Motor neuron (in vitro differentiated cells): ENCODE data around the gene UPF3B. TPM values are rescaled to one million over a fixed set of nuclear protein-coding genes. Genes with fewer than 3 reads are reported as not detected.
"Not testable (repeated sequence)": the region's sequence is repeated elsewhere in the genome, so short reads cannot be mapped to it uniquely, and the experiment has no call there.

ENCODE experiments used
- ATAC-seq, 8 experiments: fragments of 200-7000 bp; cut with Tn5 transposase; replicated peaks in 6 of 8; 2 replicates each; pipeline ENCODE4 v1.8.0; 2021; ENCODE audit warnings: mild to moderate bottlenecking in 8 of 8, moderate library complexity in 8 of 8
- H3K27ac ChIP-seq, 2 donors: fragments of 250-450 bp; sonication (Bioruptor Pico); 2 replicates each; pipeline ENCODE4 v1.9.0; 2021; ENCODE audit warnings: antibody characterized with exemption in 2 of 2, mild to moderate bottlenecking in 2 of 2, moderate library complexity in 1 of 2
- H3K4me1 ChIP-seq, 2 donors: fragments of 250-450 bp; sonication (Bioruptor Pico); replicated peaks in 1 of 2; 2 replicates each; pipeline ENCODE4 v1.6.1; 2021; ENCODE audit warnings: antibody characterized with exemption in 2 of 2, mild to moderate bottlenecking in 2 of 2, moderate library complexity in 1 of 2
- H3K4me3 ChIP-seq, 5 donors: fragments of 250-450 bp; sonication (Bioruptor Pico); 2 replicates each; pipeline ENCODE4 v1.9.0; 2021; ENCODE audit warnings: antibody characterized with exemption in 5 of 5, mild to moderate bottlenecking in 5 of 5, moderate library complexity in 4 of 5
- WGBS, 10 experiments: fragments of 450-650 bp; shearing (Covaris generic); methylation state at CpG; one replicate each; pipeline ENCODE4 v1.0.0; 2022; 5-methylcytosine and 5-hydroxymethylcytosine counted together
- in situ Hi-C, 9 experiments: fragments of 400-800 bp; cut with MboI; loops; one replicate each; pipeline ENCODE4 v1.15.0; 2021; ENCODE audit warnings: low sequenced_read_pairs in 9 of 9, low pct_unique_long_range_greater_than_20kb in 2 of 9; ENCODE audit not compliant: unreplicated experiment in 9 of 9
- total RNA-seq, 8 experiments: library from RNA; unstranded; fragments of 300-600 nt; gene quantifications; 2 replicates each; pipeline versions ENCODE4 v1.2.3 to v1.2.4, GENCODE V29; 2022

The UPF3B gene
- total RNA-seq, 8 experiments from 2014 or later = 11.9 to 28.7 (median 16.3) TPM

DNA sequence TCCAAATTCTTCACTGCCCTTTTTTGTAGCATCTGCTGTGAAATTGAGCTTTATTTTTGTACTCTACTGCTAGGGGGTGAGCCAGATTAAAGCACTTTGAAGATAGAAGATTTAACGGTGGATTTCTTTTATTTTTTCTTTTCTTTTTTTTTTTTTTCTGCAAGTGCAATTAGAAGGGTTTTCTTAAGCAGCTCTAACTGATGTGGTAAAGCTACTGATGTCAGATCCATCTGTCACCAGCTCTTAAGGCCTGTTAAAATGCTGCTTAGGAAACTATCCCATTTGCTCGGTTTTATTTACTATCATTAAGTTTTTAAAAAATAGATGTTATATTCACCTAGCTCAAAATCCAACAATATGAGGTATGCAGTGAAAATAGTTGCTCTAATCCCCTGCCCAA, 26.0 kb upstream of the UPF3B start:
- no peak overlapping the region for H3K4me3 ChIP-seq
- H3K27ac ChIP-seq = no peak overlapping the region
- WGBS, 10 experiments = 20 to 100% (median 69%) methylated on average over 1 to 2 of the region's 2 CpGs; no CpG with 5 or more reads in 4 of the 10 experiments
- in situ Hi-C loops = no loop called here
- no peaks in the 10 kb centered on the region for H3K4me1 ChIP-seq
- ATAC-seq = no peak

DNA sequence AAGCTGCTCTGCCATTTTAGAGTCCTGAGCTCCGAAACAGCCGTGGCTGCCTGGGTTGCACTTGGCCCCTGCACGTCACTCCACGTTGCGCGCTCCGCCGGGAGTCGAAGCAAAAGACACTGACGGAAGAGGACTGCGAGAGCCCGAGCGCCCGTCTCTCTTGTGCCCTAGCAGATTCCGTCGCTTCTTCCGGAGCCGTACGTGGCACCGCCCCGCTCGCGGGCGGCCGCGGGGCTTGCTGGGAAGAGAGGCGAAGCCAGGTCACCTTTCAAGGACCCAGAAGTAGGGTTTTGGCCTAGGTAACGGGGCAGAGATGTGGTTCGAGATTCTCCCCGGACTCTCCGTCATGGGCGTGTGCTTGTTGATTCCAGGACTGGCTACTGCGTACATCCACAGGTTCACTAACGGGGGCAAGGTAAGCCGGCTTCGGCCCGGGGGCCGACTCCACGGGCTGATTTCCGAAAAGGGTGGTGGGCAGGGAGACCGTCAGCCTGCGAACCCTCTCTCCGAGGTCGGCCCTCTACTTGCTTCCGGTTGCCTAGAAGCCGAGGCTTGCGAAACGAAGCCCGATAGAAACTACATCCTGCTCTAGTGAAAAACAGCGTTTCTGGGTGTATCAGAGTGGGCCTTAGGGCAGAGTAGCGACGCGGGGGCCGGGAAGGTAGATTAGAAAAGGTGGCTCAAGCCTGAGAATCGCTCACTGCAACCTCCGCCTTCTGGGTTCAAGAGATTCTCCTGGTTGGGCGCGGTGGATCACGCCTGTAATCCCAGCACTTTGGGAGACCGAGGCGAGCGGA, 19.0 kb upstream of the UPF3B start, which contains the start of the genes NDUFA1 and RNF113A:
TSS of gene NDUFA1 (plus strand) at position 234 of the 797 bp plus-strand sequence. CDS start at position 314, 80 bp downstream.
TSS of gene RNF113A (minus strand) at position 135 of the 797 bp plus-strand sequence. CDS start at position 15, 120 bp downstream.
- Histone ChIP-seq H3K4me3 (peak within 1 kb of the TSS; percentile 44 to 98 (median 63)), H3K4me1 (peaks cover 0 to 9% of the 10 kb centered on the region in 2 donors), H3K27ac (peak within 1 kb of the TSS; percentile 89 to 99)
- in situ Hi-C loops = no loop called here
- WGBS, 10 experiments = 0 to 59% (median 0%) methylated on average over 3 to 22 of the region's 62 CpGs; no CpG with 5 or more reads in 6 of the 10 experiments
- ATAC-seq = peak; percentile 90 to 95 (median 94)

DNA sequence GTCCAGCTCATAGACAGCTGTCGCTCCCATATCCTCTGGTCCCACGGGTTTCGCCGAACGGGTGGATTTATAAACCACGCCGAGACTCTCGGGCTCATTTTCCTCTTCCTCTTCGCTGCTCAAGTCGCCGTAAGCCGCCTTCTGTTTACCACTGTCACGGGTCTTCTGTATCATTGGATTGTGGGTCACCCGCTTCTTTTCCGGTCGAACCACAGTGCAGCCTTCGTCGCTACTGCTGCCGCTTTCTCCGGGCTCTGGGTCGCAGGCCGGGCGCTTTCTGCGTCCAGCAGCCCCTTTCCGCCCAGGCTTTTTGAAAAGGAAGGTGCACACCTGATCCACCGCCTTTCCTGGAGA, 18.5 kb upstream of the UPF3B start:
- Histone ChIP-seq H3K4me3 (peak overlapping the region; percentile 44 to 98 (median 63)), H3K4me1 (peaks cover 0 to 9% of the 10 kb centered on the region in 2 donors), H3K27ac (peak overlapping the region; percentile 89 to 99)
- 0 to 38% (median 0%) methylated on average over 1 to 24 of the region's 26 CpGs; no CpG with 5 or more reads in 5 of the 10 experiments for WGBS, 10 experiments
- in situ Hi-C loops = no loop called here
- peak; percentile 27 to 58 (median 50) for ATAC-seq

DNA sequence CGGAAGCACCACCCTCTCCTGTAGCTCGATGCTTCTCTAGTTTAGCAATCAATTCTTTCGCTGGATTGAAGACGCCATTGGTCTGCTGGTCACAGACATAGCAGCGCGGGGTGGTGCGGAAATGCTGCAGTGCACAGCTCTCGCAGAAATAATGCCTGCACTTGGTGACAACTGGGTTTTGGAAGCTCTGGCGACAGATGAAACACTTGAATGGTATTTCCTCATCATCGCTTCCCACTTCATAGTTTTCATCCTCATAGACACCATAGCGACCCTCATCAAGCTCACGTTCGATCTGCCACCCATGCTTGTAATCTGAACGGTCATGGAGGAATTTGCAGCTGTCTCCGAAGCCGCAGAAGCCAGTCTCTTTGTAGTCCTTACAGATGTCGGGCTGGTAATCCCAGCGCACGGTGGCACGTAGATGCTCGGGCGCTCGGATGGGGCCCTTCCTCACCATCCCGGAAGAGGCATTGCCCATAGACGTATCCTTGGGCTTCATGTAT, 17.9 kb upstream of the UPF3B start:
- 0 to 38% (median 0%) methylated on average over 1 to 3 of the region's 25 CpGs; no CpG with 5 or more reads in 7 of the 10 experiments for WGBS, 10 experiments
- Histone ChIP-seq H3K4me1 (peaks cover 0 to 9% of the 10 kb centered on the region in 2 donors), H3K4me3 (peak overlapping the region; percentile 44 to 98 (median 63)), H3K27ac (peak overlapping the region; percentile 89 to 99)
- ATAC-seq = peak; percentile 7 to 37 (median 21)
- in situ Hi-C loops = no loop called here

DNA sequence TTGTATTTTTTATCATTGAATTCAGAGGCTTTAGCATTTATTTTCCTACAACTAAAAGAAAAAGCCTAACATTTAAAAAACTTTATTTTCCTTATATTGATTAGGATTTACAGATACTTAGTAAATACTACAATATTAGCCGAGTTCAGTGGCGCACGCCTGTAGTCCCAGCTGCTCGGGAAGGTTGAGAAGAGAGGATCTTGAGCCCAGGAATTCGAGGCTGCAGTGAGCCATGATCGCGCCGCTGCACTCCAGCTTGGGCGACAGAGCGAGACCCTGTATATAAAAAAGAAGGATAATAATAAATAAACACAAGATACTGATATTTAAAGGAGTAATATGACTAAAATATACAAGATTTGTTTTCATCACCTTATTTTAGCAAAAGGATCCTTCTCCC, 681 bp upstream of the UPF3B start:
- peak in 2 of 8 experiments; percentile 7 to 13 for ATAC-seq
- WGBS, 10 experiments = 29 to 75% (median 46%) methylated on average over 3 to 9 of the region's 10 CpGs; no CpG with 5 or more reads in 7 of the 10 experiments
- H3K27ac ChIP-seq = peak overlapping the region in 1 of 2 donors; percentile 32
- peak overlapping the region; percentile 26 to 94 (median 89) for H3K4me3 ChIP-seq
- in situ Hi-C loops = no loop called here
- no peaks in the 10 kb centered on the region for H3K4me1 ChIP-seq

DNA sequence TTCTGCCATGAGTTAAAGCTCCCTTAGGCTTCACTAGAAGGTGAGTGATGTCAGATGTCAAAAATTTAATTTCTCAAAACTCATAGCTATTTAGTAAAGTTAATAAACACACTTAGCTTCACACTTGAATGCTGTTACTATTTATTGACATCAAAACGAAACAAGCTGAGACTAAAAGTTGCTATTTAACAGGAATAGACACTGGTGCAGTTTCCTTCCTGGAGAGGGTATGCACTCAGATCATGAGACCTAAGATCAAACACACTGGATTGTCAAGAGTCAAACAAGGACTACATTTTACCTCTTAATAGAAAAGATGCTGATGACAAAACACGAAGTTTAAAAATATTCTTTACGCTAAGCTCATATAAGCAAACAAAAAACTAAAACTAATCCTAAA, 18.9 kb downstream of the UPF3B start:
- no peak for ATAC-seq

DNA sequence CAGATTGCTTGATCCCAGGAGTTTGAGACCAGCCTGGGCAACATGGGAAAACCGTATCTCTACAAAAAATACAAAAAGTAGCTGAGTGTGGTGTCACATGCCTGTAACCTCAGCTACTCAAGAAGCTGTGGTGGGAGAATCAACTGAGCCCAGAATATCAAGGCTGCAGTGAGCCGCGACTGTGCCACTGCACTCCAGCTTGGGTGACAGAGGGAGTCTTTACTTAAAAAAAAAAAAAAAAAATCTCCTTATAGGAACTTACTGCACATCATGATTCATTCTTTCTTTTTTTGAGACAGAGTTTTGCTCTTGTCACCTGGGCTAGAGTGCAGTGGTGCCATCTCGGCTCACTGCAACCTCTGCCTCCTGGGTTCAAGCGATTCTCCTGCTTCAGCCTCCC, 24.3 kb downstream of the UPF3B start:
- no peak for ATAC-seq
- 100% methylated on average over 1 of the region's 5 CpGs; no CpG with 5 or more reads in 9 of the 10 experiments for WGBS, 10 experiments
- Histone ChIP-seq H3K4me3 (no peak overlapping the region), H3K27ac (no peak overlapping the region), H3K4me1 (no peaks in the 10 kb centered on the region)
- in situ Hi-C loops = no loop called here

More for the DNA sequence above, 18.9 kb downstream of the UPF3B start:
- 49 to 100% (median 96%) methylated on average over 1 to 3 of the region's 3 CpGs; no CpG with 5 or more reads in 1 of the 10 experiments for WGBS, 10 experiments
- Histone ChIP-seq H3K27ac (no peak overlapping the region), H3K4me1 (no peaks in the 10 kb centered on the region), H3K4me3 (no peak overlapping the region)
- in situ Hi-C loops = no loop called here

DNA sequence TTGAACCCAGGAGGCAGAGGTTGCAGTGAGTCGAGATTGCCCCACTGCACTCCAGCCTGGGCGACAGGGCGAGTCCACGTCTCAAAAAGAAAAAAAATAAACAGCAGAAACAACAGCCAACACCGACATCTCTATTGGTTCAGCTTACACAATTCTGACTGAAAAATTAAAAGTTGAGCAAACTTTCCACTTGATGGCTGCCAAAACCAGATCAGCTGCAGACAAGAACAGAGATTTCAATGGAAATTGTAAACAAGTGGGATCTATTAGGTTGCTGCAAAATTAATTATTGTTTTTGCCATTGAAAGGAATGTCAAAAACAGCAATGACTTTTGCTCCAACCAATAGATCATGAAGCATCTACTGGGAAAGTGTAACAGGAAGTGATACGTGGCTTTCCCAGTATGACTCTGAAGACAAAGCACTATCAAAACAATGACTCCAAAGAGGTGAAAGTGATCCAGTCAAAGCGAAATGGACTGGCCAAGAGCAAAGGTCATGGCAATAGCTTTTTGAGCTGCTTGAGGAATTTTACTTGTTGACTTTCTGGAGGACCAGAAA, 26.3 kb downstream of the UPF3B start:
- ATAC-seq = no peak

DNA sequence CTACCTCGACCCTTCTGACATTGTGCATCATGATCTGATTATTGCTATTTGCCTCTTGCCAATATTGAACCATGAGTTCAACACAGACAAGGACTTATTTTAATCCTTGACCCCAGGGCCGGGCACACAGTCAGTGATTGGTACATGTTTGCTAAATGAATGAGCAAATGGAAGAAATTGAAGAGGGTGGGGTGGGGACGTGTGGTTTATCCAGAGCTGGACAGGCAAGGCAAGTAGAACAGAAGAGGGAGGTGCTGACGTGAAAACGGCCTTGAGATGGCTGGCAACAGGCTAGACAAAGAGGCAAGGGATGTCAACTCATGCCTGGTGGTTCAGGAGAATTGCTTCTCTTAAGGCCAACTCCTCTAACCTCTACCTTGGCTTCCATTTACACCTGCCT, 28.5 kb downstream of the UPF3B start:
- no CpG with 5 or more reads among the region's 5 CpGs for WGBS, 10 experiments
- H3K4me1 ChIP-seq, H3K4me3 ChIP-seq, ATAC-seq, H3K27ac ChIP-seq, in situ Hi-C loops: not testable (repeated sequence)

More for the DNA sequence above, 26.3 kb downstream of the UPF3B start:
- H3K27ac ChIP-seq = no peak overlapping the region
- in situ Hi-C loops = no loop called here
- no peak overlapping the region for H3K4me3 ChIP-seq
- H3K4me1 ChIP-seq = no peaks in the 10 kb centered on the region
- 0 to 50% (median 17%) methylated on average over 1 to 2 of the region's 7 CpGs; no CpG with 5 or more reads in 5 of the 10 experiments for WGBS, 10 experiments

DNA sequence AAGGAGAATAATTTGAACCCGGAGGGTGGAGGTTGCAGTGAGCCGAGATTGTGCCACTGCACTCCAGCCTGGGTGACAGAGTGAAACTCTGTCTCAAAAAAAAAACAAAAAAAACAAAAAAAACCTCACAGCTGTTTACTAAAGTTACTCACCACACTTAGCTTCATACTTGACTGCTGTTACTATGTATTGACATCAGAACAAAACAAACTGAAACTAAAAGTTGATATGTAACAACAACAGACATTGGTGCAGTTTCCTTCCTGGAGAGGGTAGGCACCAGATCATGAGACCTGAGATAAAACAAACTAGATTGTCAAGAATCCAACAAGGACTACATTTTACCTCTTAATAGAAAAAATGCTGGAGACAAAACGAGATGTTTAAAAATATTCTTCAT, 31.1 kb downstream of the UPF3B start:
- in situ Hi-C loops = not testable (repeated sequence)
- ATAC-seq = peak in 2 of 8 experiments; percentile 44 to 81
- WGBS, 10 experiments = 0 to 100% (median 86%) methylated on average over 1 to 3 of the region's 3 CpGs; no CpG with 5 or more reads in 3 of the 10 experiments

DNA sequence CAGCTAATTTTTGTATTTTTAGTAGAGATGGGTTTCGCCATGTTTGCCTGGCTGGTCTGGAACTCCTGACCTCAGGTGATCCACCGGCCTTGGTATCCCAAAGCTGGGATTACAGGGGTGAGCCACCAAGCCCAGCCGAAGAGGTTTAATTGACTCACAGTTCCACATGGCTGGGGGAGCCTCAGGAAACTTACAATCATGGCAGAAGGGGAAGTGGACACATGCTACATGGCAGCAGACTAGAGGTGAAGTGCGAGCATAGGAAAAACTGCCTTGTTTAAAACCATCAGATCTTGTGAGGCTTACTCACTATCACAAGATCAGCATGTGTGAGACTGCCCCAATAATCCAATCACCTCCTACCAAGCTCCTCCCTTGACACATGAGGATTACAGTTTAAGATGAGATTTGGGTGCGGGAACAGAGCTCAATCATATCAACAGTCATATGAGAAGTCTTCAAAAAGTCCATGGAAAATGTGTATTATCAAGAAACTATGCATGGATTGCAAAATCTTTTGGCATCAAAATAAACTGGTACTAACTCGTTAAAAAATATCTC, 35.6 kb downstream of the UPF3B start:
- Histone ChIP-seq H3K4me3 (no peak overlapping the region), H3K4me1 (no peaks in the 10 kb centered on the region), H3K27ac (no peak overlapping the region)
- in situ Hi-C loops = no loop called here
- WGBS, 10 experiments = 57 to 100% (median 100%) methylated on average over 1 to 6 of the region's 6 CpGs; no CpG with 5 or more reads in 5 of the 10 experiments
- ATAC-seq = peak in 2 of 8 experiments; percentile 45 to 46

More for the DNA sequence above, 31.1 kb downstream of the UPF3B start:
- not testable (repeated sequence) for H3K4me3 ChIP-seq, H3K4me1 ChIP-seq, H3K27ac ChIP-seq

DNA sequence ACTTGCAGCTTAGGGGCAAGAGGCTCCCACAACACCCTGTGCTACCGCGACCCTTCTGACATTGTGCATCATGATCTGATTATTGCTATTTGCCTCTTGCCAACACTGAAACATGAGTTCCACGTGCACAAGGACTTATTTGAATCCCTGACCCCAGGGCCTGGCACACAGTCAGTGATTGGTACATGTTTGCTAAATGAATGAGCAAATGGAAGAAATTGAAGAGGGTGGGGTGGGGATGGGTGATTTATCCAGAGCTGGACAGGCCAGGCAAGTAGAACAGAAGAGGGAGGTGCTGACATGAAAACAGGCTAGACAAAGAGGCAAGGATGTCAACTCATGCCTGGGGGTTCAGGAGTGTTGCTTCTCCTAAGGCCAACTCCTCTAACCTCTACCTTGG, 36.5 kb downstream of the UPF3B start:
- Histone ChIP-seq H3K4me1 (no peaks in the 10 kb centered on the region), H3K27ac (no peak overlapping the region), H3K4me3 (no peak overlapping the region)
- peak in 2 of 8 experiments; percentile 40 for ATAC-seq
- WGBS, 10 experiments = 100% methylated on average over 1 of the region's 3 CpGs; no CpG with 5 or more reads in 9 of the 10 experiments
- in situ Hi-C loops = no loop called here
